GM12892 (cell line): ENCODE data around the gene KCNH1.

ENCODE experiments used
- POLR2A ChIP-seq: IDR thresholded peaks from 2 replicates; pipeline ENCODE4 v1.6.1; 2011; ENCODE audit warnings: low read depth, low read length, control low read depth
- POLR2AphosphoS5 ChIP-seq: IDR thresholded peaks from 2 replicates; pipeline ENCODE4 v1.6.1; 2011; ENCODE audit warnings: low read depth, low read length, control low read depth

DNA sequence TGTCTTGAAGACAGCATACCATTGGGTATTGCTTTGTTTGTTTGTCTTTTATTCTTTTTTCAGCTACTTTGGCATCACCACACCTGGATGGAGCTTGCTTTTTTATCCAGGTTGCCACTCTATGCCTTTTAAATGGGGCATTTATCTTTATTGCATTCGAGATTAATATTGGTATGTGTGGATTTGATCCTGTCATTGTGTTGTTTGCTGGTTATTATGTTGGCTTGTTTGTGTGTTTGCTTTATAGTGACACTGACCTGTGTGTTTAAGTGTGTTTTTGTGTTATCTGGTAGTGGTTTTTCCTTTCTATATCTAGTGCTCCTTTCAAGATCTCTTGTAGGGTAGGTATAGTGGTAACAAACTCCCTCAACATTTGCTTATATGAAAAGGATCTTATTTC lies 24.9 kb upstream of the KCNH1 start:
- no peak for TF ChIP-seq POLR2A
- no peak for TF ChIP-seq POLR2AphosphoS5
